Daoy (cell line): ENCODE measurements around the gene PSMG1. TPM values are rescaled to one million over a fixed set of nuclear protein-coding genes. Genes with fewer than 3 reads are reported as not detected.
"Not testable (repeated sequence)": the region's sequence is repeated elsewhere in the genome, so short reads cannot be mapped to it uniquely, and the experiment has no call there.

ENCODE experiments used
- DNase-seq: peaks from one replicate; pipeline ENCODE4 v3.0.0-alpha.2; 2015; ENCODE audit warnings: low read depth
- total RNA-seq: library from RNA; depleted of rRNA; stranded (reverse); fragments of >200 nt; shearing (Covaris generic); gene quantifications from 2 replicates; pipeline ENCODE4 v1.2.3, GENCODE V29; 2014

The PSMG1 gene
- total RNA-seq, 1 experiment from 2014 or later, result 150 TPM

GRCh38 chr21:39188521-39189139, 5.4 kb upstream of the PSMG1 start:
- no peak for DNase-seq

DNA sequence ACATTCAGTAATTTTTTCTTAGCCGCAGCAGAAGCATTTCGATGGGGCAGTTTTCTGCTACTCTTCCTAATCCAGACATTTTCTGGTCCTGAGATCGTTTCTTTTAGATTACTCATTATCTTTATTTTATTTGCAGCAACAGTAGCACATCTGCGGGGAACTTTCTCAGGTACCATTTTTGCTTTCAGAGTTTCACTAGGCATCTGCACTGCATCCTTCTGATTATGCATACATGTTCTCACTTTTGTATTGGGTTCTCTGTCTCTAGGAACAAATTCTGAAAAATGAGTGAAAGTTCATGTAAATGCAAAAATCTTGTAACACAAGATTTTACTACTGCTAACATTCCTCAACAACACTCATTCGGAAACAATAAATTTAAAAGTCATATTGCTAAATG, 3.9 kb upstream of the PSMG1 start:
- no peak for DNase-seq

GRCh38 chr21:39186676-39187075, 3.4 kb upstream of the PSMG1 start:
- DNase-seq, result no peak

DNA sequence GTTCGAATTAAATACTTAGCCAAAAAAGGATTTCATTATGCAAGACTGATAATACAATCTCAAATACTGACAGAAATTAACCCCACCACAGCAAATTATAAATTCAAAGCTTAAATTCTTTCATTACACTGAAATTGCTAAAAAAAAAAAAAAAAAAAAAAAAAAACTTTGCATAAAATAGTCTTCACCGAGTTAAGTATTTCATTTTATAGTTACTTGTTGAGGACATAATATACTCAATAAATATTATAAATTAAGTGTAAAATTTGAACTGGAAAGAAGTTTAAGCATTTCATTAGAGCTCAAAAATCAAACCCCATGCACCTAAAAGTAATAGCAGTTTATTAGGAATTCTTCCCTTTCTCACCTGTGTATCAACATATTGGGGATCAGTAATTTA, 1.9 kb upstream of the PSMG1 start:
- no peak for DNase-seq

GRCh38 chr21:39184050-39184980, 1.1 kb upstream of the PSMG1 start:
- DNase-seq, result no peak

DNA sequence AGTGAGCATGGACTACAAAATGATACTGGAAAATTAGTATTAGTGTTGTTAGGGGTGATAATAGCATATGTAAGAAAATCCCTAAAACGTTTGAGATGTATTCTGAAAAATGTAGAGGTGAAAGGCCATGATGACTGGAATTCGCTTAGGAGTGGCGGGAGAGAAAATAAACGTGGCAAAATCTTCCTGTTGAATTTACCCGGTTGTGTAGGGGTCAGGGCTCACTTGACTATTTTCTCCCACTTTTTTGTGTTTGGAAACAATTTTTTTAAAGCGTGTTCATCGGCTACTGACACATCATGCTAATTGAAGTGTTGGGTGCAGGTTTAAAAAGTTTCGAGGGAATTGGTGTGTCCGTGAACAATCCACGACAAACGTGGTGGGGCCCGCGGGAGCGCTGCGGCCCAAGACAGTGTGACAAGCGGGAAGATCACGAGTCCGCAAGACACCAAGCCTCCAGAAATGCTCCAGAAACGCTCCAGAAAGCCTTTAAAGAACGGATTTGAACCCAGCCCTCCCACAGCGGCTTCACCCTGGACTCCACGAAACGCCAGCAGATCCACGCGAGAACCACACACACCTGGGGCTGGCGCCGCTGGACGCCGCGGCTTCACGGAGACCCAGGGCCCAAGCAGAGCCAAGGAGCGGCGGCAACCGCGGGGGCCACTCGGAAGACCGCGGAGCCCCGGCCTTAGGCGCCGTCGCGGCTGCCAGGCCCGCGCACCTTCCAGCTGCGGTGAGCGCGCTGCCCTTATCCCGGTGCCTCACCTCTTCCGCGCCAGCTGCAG, 573 bp downstream of the PSMG1 start:
- no peak for DNase-seq

DNA sequence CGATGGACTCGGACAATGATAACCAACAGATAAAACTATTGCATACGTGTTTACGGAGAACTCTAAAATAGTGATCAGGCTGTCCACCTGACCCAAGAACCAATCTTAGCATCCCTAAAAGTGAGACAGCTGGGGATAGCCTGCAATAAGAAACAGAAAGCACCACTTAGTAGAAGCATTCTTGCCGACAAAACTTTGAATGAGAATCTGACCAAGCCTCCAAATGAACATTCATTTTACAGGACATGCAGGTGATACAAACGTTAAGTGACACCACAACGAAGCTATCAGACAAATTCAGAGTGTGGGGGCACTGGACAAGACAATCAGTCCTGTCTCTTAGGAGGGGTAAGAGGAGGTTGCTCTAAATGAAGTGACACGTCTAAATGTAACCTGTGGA, 1.2 kb downstream of the PSMG1 start:
- no peak for DNase-seq

- DNase-seq, result no peak
Observed at GRCh38 chr21:39181205-39181818, 1.9 kb downstream of the PSMG1 start.

DNA sequence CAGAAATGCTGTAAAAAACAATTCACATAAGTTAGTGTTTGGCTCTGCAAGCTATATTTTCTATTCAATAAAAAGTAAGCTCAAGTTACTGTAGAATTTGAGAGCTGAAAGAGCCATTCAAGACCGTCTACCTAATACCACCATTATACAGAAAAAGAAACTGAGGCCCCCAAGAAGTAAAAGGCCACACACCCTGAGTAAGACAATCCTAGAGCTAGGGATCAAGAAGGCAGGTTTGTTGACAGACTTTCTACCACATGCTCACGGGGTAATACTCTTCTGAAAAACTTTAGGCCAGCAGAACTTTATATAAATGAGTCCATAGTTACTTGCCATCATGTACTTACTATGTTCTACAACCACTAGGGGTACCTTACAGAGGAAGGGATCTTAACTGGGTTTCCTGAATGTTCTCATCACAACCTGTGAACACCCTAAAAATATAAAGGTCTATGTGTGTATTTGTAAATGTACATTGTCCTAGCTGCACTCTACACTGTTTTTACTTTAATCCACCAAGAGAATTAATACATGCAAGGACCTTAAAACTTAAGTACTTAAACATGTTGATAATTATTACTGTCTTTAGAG, 2.7 kb downstream of the PSMG1 start:
- no peak for DNase-seq

GRCh38 chr21:39178421-39178820, 4.8 kb downstream of the PSMG1 start:
- DNase-seq, result no peak

- DNase-seq, result no peak
Observed at GRCh38 chr21:39176271-39176709, 7.0 kb downstream of the PSMG1 start.

DNA sequence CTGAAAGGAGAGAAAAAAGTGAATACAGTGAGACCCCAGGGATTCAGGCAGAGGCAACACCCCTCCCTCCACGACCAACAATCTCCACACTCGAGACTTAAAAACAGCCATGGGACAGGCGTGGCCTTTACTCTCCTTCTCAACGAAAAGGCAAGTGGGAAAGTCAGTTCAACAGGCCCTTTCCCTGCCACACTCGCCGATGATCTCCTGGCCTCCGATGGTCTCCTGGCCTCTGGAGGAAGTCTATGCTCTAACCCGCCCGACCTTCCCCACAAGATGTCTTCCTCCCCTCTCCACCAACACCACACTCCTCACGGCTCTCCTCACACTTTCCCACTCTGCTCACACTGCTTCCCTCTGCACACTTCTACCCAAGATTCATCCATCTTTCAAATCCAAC, 7.6 kb downstream of the PSMG1 start:
- no peak for DNase-seq

DNA sequence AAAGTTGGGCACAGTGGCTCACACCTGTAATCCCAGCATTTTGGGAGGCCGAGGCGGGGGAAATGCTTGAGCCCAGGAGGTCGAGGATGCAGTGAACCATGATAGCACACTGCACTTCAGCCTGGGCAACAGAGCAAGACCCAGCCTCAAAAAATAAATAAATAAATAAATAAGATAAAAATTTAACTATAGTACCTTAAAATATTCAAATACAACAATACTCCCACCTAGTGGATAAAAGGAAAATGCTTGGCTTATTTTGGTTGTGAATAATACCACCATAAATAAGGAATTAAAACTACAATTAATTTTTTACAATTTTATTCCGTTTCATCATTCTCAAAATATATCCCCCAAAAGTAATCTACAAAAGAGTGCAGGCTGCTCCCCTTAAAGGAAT, 8.1 kb downstream of the PSMG1 start:
- no peak for DNase-seq

DNA sequence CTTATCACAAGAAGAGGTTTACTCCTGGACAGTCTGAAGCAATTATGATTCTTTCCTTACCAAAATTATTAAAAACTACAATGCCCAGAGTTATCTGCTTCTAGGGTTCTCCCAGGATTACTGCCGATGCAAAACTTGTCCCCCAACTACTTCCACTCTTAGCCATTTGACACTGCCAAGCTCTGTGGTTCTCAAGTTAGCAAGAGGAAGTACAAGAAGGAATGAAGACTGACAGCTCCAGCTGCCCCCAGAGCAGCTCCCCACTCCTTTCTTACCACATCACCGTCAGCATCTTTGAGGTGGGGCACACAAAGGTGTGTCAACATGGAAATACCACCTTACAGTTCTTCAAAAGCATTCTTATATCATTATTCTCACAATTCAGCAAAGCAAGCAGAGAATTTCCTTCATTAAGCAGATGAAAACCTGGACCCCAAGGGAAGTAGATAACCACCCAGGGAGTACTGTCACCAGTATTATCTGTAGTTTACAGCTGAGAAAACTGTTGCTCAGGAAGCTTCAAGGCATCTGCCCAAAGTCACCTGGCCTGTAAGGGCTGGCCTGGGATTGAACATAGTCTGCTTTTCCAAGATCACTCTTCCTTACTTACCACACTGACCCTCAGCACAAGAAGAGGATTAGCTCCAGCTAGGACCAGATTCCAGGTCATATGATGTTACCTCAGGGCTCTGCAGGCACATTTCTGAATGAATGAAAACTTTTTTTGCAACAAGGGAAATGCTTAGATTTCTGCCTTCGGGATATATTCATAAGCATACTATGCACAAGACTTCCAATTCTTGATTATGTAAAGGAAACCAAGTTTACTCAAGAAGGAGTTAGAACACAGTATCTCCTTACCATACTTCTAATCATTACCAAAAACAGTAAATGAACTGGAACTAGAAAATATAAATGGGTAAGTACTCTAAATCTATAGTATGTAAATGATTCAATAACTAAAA, 9.3 kb downstream of the PSMG1 start:
- no peak for DNase-seq

DNA sequence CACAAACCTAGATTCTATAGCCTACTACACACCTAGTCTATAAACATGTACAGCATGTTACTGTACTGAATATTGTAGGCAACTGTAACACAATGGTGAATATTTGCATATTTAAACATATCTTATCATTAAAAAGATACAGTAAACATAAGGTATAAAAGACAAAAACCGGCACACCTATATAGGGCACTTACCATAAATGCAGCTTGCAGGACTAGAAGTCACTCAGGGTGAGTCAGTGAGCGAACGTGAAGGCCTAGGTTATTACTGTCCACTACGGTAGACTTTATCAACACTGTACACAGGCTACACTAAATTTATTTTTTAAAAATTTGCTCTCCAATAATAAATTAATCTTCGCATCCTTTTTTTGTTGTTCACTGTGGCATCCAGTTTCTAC, 13.3 kb downstream of the PSMG1 start:
- DNase-seq, result no peak

GRCh38 chr21:39168800-39169199, 14.5 kb downstream of the PSMG1 start:
- no peak for DNase-seq

DNA sequence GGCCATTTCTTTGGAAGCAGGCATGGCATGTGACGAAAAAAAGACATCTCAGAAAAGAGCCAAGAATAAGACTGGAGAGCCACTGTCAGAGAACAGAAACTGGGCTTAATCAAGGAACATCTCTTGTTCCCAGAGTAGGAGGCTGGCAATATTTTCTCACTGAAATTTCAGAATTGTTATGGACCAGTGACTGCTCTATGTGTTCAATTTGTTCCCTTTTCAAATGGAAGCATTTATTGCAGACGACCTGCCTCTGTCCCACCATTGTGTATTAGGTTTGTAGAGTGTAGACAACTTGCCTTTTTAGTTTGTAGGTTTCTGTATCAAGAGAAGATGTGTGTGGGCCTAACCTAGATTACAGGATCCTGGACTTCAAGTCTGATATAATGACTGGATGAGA, 18.7 kb downstream of the PSMG1 start:
- no peak for DNase-seq

DNA sequence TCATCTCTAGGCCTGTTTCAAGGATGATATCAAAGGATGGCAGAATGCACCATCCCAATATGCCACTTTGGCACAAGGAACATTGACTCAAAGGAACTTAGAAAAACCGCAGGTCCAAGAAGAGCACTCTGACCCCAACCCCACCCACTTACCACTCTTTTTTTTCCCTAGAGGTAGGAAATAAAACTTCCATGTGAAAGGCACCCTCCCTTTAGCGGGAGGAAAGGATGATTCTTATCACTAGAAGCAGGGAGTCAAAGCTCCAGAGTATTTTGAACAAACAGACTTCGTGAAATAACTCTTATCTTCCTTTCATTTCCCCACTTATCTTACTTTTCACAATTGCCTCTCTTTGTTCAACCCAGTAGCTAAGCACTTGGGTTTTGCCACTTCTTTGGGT, 22.2 kb downstream of the PSMG1 start:
- no peak for DNase-seq

DNA sequence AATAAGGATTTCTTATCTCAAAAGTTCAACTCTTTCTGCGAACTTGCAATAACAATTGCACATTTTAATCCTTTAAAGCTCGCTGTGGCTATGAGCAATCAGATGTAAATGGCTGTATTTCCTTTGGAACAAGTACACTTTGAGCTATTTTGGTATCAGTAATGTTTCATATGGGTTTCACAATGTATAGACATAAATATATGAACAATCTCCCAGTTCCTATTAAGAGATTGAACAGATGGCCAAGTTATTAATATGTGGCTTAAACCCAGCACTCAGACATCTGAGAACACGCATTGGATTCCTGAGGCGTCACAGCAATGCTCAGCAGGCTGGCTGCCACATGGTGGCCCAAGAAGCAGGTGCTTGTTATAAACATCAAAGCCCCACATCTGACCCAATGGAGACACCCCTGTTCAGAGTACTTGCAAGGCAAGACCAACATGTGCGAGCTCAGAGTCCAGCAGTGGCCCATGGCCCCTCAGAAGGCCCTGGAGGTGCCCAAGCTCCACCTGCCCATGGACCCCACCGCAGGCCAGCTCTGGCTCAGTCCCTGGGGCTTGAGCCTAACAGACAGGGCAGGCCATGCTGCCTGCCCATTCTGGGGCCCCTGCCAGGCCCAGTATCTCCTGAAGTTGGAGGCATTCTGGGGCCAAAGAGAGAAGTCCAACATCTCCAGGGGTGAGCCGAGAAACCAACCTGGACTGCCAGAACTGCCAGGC, 23.7 kb downstream of the PSMG1 start:
- DNase-seq, result no peak

DNA sequence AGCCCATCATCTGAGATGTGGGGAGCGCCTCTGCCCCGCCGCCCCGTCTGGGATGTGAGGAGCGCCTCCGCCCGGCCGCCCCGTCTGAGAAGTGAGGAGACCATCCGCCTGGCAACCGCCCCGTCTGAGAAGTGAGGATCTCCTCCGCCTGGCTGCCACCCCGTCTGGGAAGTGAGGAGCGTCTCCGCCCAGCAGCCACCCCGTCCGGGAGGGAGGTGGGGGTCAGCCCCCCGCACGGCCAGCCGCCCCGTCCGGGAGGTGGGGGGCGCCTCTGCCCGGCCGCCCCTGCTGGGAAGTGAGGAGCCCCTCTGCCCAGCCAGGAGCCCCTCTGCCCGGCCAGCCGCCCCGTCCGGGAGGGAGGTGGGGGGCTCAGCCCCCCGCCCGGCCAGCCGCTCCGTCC, 26.0 kb downstream of the PSMG1 start:
- DNase-seq, result not testable (repeated sequence)
